ENCODE data around the gene MMP17.

MMP17 gene

GRCh38 chr12:131827961-131828534 lies at the start of gene MMP17:
TSS of gene MMP17 (plus strand) at chr12:131828393. CDS start at chr12:131828495, 102 bp downstream.
- DNase-seq (ENCODE audit: low read depth): no peak

DNA sequence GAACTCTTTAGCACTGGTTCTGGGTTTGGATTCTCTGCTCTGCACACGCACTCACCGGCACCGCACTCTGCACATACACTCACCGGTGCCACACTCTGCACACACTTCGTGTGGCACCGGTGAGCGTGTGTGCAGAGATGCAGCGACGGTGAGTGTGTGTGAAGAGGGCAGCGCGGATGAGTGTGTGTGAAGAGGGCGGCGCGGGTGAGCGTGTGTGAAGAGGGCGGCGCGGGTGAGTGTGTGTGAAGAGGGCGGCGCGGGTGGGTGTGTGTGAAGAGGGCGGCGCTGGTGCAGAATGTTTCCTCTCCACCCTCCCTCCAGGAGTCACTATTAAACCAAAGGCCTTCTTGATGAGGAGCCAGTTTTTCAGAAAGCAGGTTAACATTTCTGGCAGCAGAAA lies 49.2 kb upstream of the MMP17 start:
- DNase-seq (ENCODE audit: low read depth): no peak

DNA sequence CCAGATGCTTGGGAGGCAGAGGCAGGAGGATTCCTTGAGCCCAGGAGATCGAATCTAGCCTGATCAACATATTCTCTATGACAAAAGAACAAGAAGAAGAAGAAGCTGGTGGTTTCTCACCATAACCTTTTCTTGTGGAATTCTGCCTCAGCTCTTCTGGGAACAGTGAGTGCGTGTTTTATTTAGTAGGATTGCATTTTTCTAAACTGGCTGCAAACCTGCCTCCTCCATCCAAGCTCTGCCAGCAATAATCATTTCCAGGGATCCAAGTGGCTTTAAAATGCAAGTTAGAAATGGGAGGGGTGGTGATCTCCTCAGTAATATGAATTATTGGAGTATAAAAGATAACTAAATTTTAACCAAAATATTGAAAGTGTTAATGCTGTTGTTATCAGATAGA lies 46.1 kb upstream of the MMP17 start:
- DNase-seq (ENCODE audit: low read depth): no peak

- DNase-seq (ENCODE audit: low read depth): no peak
Measured at GRCh38 chr12:131783915-131784541, 44.2 kb upstream of the MMP17 start.

GRCh38 chr12:131784909-131785762 lies 43.1 kb upstream of the MMP17 start:
- DNase-seq (ENCODE audit: low read depth): no peak

- no peak for DNase-seq (ENCODE audit: low read depth)
Measured at GRCh38 chr12:131785763-131786330, 42.3 kb upstream of the MMP17 start.

DNA sequence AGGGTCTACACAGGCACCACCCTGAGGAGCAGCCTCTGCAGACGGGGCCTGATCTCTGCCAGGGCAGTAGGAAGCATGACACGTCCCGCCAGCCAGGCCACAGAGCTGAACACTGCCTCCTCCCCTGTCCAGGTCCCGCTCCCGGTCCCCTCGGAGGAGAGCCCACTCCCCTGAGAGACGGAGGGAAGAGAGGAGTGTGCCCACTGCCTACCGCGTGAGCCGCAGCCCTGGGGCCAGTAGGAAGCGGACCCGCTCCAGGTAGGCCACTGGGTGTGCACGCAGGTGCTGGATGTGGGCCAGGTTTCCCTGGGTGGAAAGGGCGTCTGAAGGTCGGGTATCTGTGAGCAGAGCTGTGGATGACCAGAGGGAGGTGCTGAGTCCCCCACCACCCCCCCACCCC lies 41.9 kb upstream of the MMP17 start:
- no peak for DNase-seq (ENCODE audit: low read depth)

DNA sequence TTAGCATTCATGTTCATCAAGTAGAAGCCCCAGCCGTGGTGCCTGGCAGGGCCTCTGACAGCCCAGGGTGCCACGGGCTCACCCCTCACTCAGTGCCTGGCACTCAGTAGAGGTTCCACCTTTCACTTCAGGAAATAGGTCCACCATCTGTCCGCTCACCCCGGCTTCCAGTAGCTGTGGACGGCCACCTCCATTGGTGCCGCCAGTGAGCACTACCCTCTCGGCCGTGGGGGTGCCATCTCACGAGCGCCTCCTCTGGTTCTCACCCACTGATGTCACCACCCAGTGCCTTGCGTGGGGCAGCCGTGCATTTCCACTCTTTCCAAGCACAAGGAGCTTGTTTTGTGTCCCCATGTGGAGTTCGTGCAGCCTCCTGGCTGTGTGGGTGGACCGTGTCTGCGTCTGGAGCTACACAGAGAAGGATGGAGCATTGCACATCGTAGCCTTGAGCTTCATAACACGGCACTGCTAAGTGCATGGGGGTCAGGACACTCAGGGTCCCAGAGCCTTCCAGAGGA lies 41.0 kb upstream of the MMP17 start:
- no peak for DNase-seq (ENCODE audit: low read depth)

- no peak for DNase-seq (ENCODE audit: low read depth)
Measured at GRCh38 chr12:131788070-131788469, 40.1 kb upstream of the MMP17 start.

GRCh38 chr12:131789638-131790037 lies 38.6 kb upstream of the MMP17 start:
- DNase-seq (ENCODE audit: low read depth): no peak

DNA sequence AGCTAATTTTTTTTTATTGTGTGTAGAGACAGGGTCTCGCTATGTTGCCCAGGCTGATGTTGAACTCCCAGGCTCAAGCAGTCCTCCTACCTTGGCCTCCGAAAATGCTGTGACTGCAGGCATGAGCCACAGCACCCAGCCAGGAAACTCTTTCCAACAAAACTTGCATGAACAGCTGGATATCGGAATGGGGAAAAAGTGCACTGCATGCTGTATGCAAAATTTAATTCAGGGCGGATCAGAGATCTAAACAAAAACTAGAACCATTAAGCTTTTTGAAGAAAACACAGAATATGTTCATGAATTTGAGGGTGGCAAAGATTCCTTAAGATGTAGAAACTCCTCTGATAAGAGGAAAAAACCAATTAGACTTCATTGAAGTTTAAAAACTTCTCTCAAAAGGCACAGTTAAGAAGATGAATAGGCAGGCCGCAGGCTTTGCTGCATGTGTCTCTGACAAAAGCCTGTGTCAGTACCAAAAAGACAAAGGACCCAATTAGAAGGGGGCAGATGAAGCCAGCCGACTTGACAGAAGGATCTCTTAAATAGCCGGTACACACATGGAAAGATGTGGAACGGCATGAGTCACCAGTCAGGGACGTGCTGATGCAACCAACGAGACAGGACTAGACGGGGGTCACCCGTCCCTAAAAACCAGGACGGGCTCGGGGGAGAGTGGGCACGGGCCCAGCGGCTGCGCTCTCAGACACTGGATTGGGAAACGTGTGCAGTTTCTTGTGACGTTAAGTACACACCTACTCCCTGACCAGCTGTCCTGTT lies 34.8 kb upstream of the MMP17 start:
- no peak for DNase-seq (ENCODE audit: low read depth)

GRCh38 chr12:131794061-131794460 lies 34.1 kb upstream of the MMP17 start:
- DNase-seq (ENCODE audit: low read depth): no peak

DNA sequence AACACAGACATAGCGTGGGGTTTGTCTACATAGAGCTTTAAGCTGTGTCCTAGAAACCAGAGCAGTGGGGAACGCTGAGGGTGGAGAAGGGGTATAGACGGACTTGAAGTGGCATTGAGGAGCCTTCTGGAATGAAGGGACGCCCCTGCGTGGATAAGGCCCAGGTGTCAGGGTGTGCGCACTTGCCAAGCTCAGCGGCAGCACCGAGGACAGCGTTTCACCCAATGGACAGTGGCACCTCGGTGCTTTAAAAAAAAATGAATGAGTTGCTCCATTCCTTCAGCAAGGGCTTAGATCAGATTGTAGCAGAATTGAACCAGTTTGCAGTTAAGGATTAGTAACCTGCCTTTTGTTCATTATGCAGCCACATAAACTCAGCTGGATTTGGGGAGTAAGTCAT lies 33.6 kb upstream of the MMP17 start:
- DNase-seq (ENCODE audit: low read depth): no peak

- DNase-seq (ENCODE audit: low read depth): no peak
Measured at GRCh38 chr12:131795064-131795463, 33.1 kb upstream of the MMP17 start.

GRCh38 chr12:131795690-131796410 lies 32.3 kb upstream of the MMP17 start:
- no peak for DNase-seq (ENCODE audit: low read depth)

GRCh38 chr12:131796411-131796736 lies 31.8 kb upstream of the MMP17 start:
- no peak for DNase-seq (ENCODE audit: low read depth)

DNA sequence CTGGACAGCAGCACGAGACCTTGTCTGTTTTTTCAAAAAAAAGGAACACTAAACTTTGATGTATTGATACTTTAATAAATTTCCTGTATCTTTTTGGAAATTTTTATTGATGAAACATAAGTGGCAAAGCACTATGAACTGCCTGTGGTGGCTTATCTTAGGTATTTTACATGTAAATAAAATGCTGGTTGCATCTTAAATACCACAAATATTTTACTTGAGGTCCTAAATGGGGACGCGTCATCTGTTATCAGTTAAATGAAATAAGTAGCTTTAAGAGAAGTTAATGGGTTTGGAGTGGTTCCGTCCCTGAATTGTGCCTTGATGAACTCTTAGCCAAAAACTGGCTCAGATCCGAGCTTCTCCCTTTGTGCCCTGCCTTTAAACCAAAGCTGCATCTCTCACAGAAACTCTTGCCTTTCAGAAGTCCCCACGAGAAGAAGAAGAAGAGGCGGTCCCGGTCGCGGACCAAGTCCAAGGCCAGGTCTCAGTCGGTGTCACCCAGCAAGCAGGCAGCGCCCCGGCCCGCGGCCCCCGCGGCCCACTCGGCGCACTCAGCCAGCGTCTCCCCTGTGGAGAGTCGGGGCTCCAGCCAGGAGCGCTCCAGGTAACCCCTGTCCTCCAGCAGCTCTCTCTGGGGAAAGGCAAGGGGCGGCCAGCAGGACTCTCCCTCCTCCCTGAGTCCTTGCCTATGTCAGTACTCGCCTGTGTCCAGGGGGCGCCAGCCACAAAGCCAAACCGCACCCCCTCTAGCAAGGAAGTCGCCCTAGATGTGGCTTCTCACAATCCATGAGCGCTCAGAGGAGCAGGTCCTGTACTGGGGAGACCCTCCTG lies 31.2 kb upstream of the MMP17 start:
- DNase-seq (ENCODE audit: low read depth): no peak

DNA sequence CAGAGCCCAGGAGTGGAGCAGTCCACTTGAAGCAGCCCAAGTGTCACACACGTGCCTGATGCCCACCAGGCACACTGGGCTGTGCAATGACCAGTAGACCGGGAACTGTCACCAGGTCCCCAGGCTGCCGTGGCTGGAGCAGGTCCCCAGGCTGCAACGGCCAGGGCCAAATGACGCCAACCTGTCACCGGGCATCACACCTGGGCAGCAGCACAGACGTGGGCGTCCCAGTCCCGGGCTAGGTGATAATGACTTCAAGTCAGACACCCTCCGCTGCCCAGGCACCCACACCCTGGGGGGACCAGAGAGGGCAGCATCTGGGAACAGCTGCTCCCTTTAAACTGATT lies 30.6 kb upstream of the MMP17 start:
- DNase-seq (ENCODE audit: low read depth): no peak

DNA sequence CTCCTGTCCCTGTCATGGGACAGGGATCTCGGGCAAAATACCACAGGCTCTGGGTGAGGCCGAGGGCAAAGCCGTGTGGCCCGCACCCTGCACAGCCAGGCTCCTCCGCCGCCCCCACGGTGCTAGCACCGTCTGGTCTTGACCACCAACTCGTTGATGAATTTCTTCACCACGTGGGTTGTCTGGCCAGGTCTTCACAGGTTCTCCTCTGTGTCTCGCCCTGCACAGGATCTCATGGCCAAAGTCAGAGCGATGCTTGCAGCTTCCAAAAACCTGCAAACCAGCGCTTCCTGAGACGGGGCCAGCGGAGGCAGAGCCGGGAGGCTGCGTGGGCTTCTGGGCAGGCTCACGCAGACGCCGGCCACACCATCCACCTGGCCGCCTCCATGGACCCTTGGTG lies 29.0 kb upstream of the MMP17 start:
- no peak for DNase-seq (ENCODE audit: low read depth)

- DNase-seq (ENCODE audit: low read depth): no peak
Measured at GRCh38 chr12:131799828-131800593, 28.2 kb upstream of the MMP17 start.

Measured in stimulated activated CD8-positive, alpha-beta memory T cell treated with anti-CD3 and anti-CD28 coated beads, Interleukin-12 subunit alpha, Interleukin-12 subunit beta, amount 100 ng/mL, for 4 hours (primary cell).